Hypothalamus (tissue), 51 donors: ENCODE results near the gene MIOX.

Source experiments
- DNase-seq, 51 donors: peaks; one replicate each; lab custom pipeline; 2025; lab: John Stamatoyannopoulos, UW

MIOX gene

DNA sequence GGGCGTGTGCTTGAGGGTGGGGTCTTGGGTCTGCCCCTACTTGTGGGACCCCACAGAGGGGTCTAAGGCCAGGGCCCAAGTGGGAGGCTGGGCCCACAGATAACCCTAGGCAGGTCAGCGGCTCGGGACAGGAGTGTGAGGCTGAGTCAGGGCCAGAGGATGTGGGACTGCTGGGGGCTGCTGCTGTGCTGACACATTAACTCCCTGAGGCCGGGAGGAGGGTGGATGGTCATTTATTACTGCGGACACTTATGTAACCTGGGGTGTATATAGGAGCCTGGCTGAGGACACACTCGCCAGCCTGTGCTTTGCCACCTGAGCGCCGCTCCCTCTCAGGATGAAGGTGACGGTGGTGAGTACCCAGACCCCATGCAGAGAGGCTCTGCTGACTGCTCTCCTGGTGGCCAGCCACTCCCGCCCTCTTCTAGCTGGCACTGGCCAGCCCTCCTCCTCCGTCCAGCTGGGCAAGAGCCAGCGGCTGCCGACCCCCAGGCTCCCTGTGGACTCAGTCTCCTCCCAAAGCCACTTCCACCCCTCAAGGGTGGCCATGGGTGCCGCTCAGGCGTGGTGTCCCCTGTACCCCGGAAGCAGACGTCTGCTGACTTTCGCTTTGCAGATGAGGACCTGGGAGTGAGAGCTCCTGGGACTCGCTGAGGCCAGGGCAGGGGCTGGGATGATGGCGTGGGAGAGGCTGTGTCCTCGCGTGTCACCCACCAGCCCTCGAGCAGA lies at the start of gene MIOX:
Gene MIOX, plus strand, starts transcription at position 299 of the 729 bp plus-strand sequence. Its CDS starts 39 bp downstream, at position 338.
- DNase-seq, result no peak

DNA sequence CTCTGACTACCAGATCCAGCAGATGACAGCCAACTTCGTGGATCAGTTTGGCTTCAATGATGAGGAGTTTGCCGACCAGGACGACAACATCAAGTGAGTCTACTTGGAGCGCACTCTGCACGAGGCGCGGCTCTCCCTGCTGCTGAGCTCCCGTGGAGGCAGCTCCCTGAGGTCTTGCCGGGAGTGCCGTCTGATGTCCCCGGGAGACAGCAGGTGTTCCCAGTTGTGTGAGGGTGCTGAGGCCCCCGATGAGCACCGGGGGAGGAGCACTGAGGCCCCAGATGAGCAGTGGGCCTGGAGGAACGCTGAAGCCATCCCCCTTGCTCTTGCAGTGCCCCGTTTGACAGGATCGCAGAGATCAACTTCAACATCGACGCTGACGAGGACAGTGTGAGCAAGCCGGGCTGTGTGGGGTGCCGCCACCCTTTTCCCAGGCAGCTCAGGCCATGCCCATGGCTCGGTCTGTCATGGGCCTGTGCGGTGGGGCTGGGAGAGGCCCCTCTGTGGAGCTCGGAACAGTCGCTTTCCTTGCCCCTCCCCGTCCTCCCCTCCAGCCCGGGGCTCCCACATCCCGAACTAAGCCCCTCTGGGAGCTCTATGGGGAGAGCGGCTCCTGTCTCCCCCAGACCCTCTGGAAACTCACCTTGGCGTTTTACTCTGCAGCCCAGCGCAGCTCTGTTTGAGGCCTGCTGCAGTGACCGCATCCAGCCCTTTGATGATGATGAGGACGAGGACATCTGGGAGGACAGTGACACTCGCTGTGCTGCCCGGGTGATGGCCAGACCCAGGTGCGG lies 49.0 kb upstream of the MIOX start:
- DNase-seq, result no peak

DNA sequence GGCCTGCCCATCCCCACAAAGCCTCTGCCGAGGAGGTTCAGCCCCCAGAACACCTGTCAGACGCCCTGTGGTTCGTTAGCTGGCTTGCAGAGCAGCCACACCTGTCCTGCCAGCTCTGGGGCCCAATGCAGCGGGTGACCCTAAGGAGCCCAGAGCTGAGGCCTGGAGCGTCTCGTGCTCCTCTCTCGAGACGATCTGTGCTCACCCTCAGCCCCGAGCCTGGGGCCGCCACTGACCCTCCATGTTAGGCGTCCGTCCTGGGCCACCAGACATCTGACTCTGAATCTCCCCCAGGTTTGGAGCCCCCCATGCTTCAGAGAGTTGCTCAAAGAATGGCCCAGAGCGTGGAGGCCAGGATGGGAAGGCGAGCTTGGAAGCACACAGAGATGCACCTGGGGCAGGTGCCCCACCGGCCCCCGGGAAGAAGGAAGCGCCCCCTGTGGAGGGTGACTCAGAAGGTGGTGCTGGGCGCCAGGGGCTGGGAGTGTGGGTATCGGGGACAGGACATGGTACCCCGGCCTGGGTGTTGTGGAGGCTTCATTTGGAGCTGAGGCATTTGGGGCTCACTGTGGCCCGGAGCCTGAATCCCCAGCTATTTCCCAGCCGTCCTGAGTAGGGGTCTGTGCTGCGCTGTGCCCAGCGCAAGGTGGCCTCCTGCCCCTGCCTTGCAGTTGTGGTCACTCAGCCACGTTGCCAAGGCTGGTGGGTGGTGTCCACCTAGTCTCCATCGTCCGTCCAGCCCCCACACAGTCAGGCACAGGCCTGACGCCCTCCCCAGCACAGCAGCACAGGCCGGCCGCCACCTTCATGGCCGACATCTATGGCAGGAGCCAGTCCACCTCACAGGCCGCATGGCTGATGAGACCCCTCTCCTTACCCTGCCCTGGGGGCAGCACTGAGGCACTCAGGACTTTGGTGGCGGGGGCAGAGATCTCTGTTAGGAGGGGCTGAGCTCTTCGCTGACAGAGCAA lies 48.1 kb upstream of the MIOX start:
- DNase-seq, result no peak

DNA sequence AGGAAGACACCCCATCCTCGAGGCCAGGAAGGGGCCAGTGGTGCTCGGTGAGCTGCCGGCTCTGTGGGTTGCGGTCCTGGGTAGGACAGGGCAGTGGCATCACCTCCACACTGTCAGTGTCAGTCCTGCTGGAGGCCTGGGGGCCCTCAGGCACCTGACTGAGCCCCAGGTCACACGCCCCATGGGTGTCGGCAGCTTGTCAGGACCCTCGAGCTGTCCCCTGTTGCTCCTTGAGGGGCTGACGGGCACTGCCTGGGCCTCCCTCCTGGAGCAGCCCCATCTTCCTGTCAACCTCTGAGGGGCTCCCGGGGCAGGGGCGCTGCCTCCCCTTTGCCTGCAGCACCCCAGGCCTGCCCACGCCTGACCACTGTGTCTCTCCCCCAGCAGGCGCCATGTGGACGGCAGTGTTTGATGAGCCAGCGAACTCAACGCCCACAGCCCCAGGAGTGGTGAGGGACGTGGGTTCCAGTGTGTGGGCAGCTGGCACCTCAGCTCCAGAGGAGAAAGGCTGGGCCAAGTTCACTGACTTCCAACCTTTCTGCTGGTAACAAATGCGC lies 47.3 kb upstream of the MIOX start:
- DNase-seq, result no peak

DNA sequence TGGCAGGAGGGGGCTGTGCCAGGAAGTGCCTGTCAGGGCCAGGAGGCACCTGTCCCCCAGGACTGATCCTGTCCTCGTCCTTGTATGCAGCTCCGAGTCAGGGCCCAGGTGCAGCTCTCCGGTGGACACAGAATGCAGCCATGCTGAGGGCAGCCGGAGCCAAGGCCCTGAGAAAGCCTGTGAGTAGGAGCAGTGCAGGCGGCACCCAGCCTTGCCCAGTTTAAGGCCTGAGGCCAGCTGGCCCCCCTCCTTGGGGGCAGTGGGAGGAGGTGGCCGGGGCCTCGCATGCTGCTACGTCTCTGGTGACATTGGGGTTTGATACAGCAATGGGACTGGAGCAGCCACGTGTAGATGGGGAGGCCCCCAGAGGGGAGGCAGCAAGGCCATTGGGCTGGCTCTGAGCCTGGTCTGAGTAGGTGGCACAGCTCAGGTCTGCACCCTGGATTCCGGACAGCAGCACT lies 46.8 kb upstream of the MIOX start:
- no peak for DNase-seq

DNA sequence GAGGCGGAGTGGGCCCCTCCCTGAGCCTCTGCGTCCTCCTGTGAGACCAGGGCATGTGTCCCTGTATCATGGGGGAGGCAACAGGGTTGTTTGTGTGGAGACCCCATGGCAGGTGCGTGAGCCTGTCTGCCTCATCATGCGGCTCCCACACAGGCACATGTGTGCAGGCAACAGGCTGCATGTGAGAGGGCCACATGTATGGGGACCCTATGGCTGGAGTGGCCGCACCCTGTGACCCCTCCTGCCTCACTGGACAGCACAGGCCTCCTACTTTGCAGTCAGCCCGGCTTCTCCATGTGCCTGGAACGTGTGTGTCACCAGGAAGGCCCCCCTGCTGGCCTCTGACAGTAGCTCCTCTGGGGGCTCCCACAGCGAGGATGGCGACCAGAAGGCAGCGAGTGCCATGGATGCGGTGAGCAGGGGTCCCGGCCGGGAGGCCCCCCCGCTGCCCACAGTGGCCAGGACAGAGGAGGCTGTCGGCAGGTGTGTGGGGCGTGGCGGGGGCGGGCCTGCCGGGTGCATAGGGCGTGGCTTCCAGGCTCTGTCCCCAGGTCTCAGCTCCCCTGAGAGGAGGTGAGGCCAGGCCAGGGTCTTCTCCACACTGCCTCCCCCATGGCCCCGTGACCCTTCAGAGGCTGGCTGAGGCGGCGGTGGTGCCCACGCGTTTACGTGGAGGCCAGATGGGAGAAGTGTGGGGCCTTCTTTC lies 46.0 kb upstream of the MIOX start:
- DNase-seq, result no peak

DNA sequence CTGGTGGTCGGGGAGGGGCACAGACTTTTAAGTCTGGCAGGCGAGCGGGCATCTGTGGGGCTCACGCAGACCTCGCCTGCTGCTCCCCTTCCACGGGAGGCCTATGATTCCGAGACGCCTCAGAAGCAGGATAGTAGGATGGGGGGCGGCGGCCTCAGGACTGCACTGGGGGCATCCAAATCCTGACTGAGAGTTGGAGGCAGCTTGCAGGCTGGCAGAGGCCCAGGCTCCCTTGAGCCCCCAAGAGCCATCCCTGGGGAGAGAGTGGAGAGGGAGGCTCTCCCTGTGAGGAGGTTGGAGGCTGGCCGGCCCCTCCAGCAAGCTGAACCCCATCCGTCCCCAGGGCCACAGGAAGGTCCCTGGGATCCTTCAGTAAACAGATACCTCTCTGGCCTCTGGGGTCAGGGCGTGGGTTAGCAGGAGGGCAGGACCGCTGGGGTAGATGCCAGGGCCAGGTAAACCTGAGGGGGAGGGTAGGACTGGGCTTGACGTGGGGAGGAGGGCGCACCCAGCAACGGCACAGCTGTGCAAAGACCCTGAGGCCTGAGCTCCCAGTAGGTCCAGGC lies 45.1 kb upstream of the MIOX start:
- no peak for DNase-seq

DNA sequence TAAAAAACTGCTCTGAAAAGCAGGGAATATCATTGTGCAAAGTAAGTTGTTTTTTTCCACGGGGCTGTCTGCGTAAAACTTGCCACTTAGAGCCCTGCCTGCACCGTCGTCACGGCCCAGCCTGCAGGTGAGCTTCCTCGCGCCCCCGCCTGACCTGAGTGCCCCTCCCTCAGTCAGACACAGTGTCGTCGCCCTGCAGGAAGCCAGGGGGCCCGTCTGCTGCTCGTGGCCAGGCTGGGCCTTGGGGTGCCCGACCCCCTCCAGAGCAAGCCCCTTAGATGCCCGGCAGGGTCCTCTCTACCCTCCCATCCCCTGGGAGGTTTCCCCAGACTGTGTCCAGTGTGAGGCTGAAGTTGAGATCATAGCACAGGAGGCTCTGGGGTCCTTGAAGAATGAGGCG lies 43.5 kb upstream of the MIOX start:
- no peak for DNase-seq

DNA sequence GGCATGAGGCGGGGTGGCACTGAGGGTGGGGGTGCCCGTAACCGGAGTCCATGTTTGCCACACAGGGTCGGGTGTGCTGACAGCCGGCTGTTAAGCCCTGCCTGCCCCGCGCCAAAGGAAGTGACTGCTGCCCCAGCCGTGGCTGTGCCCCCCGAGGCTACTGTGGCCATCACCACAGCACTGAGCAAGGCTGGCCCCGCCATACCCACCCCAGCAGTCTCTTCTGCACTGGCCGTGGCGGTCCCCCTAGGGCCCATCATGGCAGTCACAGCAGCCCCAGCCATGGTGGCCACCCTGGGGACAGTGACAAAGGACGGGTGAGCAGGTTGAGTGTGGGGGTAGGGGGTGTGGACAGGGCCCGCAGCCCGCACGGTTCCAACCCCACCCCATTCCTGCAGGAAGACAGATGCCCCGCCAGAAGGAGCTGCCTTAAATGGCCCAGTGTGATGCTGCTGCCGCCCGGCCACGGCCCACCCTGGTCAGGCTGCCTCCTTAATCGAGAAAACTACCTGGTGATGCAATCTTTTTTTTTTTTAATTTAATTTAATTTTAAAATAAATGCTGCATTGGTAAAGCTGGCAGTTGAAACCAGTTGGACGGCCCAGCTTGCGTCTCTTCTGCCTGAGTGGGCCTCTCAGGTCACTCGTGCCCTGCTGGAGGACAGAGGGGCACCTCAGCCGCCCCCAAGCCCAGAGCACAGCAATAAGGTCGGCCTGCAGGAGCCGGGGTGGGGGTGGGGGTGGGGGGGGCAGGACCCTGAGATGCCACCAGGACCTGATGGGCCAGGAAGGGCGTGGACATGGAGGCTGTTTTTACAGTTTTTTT lies 42.6 kb upstream of the MIOX start:
- DNase-seq, result no peak

DNA sequence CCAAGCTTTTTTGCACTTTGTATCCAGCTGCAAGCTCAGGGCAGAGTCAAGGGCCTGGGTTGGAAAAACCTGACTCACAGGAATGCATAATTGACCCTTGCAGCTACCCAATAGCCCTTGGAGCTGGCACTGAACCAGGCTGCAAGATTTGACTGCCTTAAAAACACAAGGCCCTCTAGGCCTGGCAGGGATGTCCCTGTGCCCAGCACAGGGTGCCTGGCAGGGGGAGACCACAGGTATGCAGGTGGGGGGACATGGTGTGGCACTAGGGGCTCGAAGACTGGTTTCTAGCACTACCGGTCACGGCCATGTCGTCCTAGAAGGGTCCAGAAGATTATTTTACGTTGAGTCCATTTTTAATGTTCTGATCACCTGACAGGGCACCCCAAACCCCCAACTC lies 42.0 kb upstream of the MIOX start:
- peak in 1 of 51 donors; percentile 3 for DNase-seq

DNA sequence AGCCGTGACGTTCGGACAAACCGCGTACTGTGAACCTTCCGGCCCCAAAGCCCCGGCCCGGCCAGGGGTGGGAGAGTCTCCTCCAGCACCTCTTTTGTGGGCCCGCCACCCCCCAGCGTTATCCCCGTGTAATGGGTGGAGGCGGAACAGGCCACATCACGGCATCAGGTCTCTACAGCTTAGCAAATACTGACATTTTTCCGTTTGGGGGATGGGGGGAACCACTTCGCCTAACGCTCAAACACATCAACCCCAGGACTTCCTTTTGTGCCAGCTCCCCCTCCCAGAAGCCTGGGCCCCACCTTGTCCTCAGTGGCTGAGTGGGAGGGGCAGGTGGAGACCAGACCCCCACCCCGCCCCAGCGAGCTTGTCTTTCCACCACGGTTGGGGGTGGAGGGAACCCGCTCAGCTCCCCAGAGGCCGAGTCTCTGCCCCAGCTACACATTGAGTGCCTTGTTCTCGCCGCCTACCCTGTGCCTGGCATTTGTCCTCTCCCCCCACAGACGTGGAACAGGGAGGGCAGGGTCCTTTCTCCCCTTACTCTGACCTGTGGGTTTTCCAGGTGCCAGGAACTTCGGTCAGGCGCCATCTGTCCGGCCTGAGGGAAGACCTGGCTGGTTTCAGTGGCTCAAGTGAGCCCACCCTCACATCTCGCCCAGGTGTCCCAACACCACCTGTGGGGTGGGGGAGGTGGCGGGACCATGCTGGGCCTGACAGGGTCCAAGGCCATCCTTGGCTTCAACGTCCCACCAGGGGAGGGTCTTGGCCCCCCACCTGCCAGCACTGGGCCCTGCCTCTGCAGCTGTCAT lies 41.4 kb upstream of the MIOX start:
- DNase-seq, result no peak

DNA sequence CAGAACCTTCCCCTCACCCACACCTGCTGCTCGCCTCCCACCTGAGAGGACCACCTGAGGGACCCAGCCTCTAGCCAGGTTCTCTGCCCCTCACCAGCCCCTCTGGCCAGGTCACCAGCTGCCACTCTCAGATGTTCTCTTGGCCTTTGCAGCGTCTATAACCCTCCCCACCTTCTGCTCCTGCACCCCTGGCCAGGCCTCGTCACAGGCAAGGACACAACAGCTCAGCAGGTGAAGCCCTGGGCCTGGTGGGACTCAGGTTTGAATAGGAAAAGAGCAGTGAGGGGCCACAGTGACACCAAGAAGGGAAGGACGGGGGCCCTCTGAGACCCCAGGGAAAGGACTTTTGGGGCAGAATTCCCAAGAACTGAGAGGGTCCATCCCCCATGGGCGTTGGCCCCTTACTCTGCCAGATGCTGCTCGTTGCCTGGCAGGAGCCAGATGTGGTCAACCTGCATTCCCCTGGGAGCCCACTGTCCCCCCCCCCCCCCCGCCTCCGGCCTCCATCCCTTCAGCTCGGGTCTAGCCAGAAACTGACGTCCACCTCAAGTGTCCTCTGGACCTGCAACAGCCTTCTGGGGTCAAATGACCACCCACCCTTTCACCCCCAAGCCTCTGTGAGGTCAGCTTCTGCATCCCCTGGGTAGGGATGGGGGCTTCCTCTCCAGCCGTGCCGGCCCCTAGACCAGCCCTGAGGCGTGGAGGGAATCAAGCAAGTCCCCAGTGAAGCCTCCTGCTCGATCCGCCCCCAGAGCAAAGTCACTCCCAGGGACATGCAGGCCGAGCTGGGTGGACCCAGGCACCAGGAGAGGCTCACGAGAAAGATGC lies 40.6 kb upstream of the MIOX start:
- DNase-seq, result no peak

DNA sequence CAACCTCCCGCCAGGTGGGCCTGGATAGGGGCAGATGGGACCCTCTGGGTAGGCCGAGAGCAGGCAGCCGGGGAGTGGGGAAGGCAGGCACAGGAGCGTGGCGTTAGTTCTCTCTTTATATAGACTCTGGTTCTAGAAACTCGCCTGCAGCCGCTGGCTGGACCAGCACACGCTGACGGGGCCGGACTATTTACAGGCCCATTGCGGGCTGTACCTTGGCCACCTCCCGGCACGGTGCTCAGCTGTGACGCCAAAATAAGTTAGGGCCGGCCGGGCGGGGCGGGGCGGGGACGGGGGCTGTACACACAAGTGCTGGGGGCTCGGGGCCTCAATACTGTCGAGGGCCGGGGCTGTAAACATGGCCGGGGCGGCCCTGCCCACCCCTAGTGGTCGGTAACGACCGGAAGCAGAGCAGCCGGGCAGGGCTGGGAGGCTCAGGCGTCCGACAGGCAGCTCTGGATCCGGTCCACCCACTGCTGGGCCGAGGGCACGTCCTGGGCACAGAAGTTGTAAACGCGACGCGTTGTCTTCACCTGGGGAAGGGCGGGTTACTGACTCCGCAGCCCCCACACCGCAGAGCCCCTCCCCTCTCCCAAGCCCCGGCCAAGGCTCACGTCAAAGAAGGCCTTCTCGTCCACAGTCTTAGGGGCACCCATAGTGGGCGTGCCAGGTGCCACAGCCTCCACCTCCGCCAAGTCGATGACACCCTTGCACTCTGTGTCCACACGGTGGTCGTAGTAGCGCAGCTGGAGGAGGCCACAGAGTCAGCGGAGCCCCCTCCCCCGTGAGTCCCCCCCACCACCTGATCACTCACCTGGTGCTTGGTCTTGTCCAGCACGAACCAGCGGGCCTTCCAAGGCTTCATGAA lies 39.7 kb upstream of the MIOX start:
- no peak for DNase-seq

DNA sequence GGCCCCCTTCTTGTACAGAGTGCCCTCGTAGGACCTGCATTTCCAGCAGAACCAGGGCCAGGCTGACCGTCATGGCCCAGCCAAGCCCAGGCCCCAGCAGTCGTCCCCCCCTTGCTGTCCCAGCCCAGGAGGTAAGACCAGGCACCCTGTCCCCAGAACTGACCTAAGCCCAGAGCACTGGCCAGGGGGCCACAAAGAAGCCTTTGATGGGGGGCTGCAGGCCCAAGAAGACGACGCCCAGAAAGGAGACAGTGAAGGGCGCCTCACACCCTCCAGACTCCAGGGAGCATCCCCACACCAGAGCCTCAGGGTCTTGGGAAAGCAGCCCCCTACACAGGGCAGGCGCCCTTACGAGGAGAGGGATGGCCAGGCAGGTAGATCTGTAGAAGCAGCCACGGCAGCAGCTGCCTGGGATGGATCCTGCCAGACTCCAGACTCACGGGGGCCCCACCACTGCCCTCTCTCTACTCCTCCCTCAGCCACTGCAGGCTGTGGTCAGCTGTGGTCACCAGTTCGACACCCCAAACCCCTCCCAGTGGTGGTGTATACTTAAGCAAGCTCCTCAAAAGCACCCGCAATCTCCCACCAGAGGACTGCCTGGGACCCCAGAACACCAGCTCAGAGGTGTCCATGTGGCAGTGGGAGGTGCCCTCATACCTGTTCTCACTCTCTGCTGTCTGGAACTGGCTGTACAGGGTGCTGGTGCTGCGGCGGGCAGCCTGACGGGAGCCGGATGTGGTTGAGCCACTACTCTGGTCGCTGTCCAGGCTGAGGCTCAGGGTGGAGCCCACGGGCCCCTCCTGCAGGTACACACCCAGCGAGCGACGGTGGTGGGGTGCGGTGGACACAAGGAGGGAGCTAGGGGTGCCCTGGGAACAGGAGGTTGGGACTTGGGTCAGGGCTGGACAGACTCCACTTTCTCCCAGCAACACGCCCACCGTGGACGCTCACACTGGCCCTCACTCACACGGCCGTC lies 38.8 kb upstream of the MIOX start:
- no peak for DNase-seq

DNA sequence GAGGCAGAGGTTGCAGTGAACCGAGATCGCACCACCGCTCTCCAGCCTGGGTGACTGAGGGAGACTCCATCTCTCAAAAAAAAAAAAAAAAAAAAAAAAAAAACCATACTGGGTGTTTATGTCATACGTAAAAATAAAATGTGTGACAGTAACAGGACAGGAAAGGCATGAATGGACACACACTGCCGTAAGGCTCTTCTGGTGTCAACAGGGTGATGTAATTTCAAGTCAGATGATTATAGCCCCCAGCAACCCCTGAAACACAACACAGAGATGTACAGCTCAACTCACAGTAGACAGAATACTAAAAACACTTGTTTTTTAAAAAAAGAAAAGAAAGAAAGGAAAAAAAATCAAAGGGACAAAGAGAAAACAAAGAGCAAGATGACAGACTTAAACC lies 34.0 kb upstream of the MIOX start:
- no peak for DNase-seq
